Kidney epithelial cell (primary cell): ENCODE measurements around the gene URB1. TPM values are rescaled to one million over a fixed set of nuclear protein-coding genes. Genes with fewer than 3 reads are reported as not detected.

Experiments
- DNase-seq: peaks from one replicate; pipeline ENCODE4 v3.0.0-alpha.2; 2010; ENCODE audit warnings: low read depth
- H3K27me3 ChIP-seq: 2 replicates; pipeline ENCODE4 v1.6.0; 2011; ENCODE audit warnings: low read length; ENCODE audit not compliant: control insufficient read depth, insufficient read depth
- H3K36me3 ChIP-seq: 2 replicates; pipeline ENCODE4 v1.5.1; 2011; ENCODE audit warnings: low read length; ENCODE audit not compliant: control insufficient read depth, insufficient read depth
- H3K4me3 ChIP-seq: 2 replicates; pipeline ENCODE4 v1.5.1; 2011; ENCODE audit warnings: low read depth, mild to moderate bottlenecking, control low read depth, low read length
- CTCF ChIP-seq: IDR thresholded peaks from 2 replicates; pipeline ENCODE4 v1.5.1; 2011; ENCODE audit warnings: mild to moderate bottlenecking, moderate library complexity, low read length, control low read depth, inconsistent platforms; ENCODE audit not compliant: insufficient read depth, poor library complexity, severe bottlenecking
- total RNA-seq: library from RNA; depleted of rRNA; stranded (reverse); fragments of >200 nt; gene quantifications from 2 replicates; pipeline ENCODE4 v1.2.3, GENCODE V29; 2015

The URB1 gene
- total RNA-seq, 1 donor from 2014 or later: 17.8 TPM

- Histone ChIP-seq H3K27me3 (no peaks in the 10 kb centered on the region), H3K36me3 (peaks cover 8% of the 10 kb centered on the region), H3K4me3 (no peak overlapping the region)
- TF ChIP-seq CTCF: no peak
- DNase-seq: no peak
Measured at GRCh38 chr21:32332463-32332951, 60.3 kb downstream of the URB1 start.

- Histone ChIP-seq H3K27me3 (no peaks in the 10 kb centered on the region), H3K4me3 (no peak overlapping the region), H3K36me3 (peaks cover 8% of the 10 kb centered on the region)
- no peak for DNase-seq
- no peak for TF ChIP-seq CTCF
Measured at GRCh38 chr21:32331444-32332305, 61.1 kb downstream of the URB1 start.

- Histone ChIP-seq H3K4me3 (no peak overlapping the region), H3K36me3 (peaks cover 8% of the 10 kb centered on the region), H3K27me3 (no peaks in the 10 kb centered on the region)
- TF ChIP-seq CTCF: no peak
- no peak for DNase-seq
Measured at GRCh38 chr21:32330784-32331311, 62.0 kb downstream of the URB1 start.

- DNase-seq: no peak
- H3K4me3 ChIP-seq: no peak overlapping the region
- peaks cover 5% of the 10 kb centered on the region for H3K36me3 ChIP-seq
- TF ChIP-seq CTCF: no peak
- H3K27me3 ChIP-seq: no peaks in the 10 kb centered on the region
Measured at GRCh38 chr21:32329776-32330175, 63.0 kb downstream of the URB1 start.

GRCh38 chr21:32329331-32329730 is 63.5 kb downstream of the URB1 start:
- TF ChIP-seq CTCF: no peak
- Histone ChIP-seq H3K36me3 (peaks cover 5% of the 10 kb centered on the region), H3K4me3 (no peak overlapping the region), H3K27me3 (no peaks in the 10 kb centered on the region)
- DNase-seq: no peak
